Kidney (tissue), 14 donors: Measurements from ENCODE around the gene METRNL. TPM values are rescaled to one million over a fixed set of nuclear protein-coding genes. Genes with fewer than 3 reads are reported as not detected.

Experiments used
- DNase-seq, 5 donors: peaks; one replicate each; pipeline ENCODE4 v3.0.0-alpha.2; 2013 to 2020
- FAIRE-seq: peaks from 2 replicates; lab custom pipeline; 2012; peaks lifted over from hg19 to GRCh38; lab: Jason Lieb, UNC
- H3K27ac ChIP-seq, 2 donors: one replicate each; pipeline ENCODE4 v1.7.0; 2013; ENCODE audit warnings: low read depth in 2 of 2, low read length in 2 of 2, inconsistent platforms in 1 of 2
- H3K27me3 ChIP-seq: one replicate; pipeline ENCODE4 v1.7.1; 2013; ENCODE audit warnings: low read length, inconsistent platforms; ENCODE audit not compliant: control insufficient read depth, insufficient read depth
- H3K36me3 ChIP-seq, 3 donors: one replicate each; pipeline versions ENCODE4 v1.7.0 to v1.7.1; 2013; ENCODE audit warnings: low read length in 3 of 3, control low read depth in 1 of 3, inconsistent platforms in 1 of 3; ENCODE audit not compliant: insufficient read depth in 3 of 3, control insufficient read depth in 2 of 3
- H3K4me1 ChIP-seq, 3 donors: one replicate each; pipeline versions ENCODE4 v1.7.0 to v1.7.1; 2013; ENCODE audit warnings: low read length in 3 of 3, inconsistent platforms in 1 of 3, low read depth in 1 of 3; ENCODE audit not compliant: control insufficient read depth in 2 of 3, insufficient read depth in 2 of 3
- H3K4me3 ChIP-seq, 3 donors: one replicate each; pipeline versions ENCODE4 v1.7.0 to v1.8.1; 2013; ENCODE audit warnings: low read length in 3 of 3, control low read depth in 1 of 3, inconsistent platforms in 1 of 3
- H3K9ac ChIP-seq, 3 donors: one replicate each; pipeline versions ENCODE4 v1.7.0 to v1.7.1; 2013; ENCODE audit warnings: low read length in 3 of 3, control low read depth in 1 of 3, inconsistent platforms in 1 of 3
- H3K9me3 ChIP-seq, 3 donors: one replicate each; pipeline versions ENCODE4 v1.7.0 to v1.7.1; 2013; ENCODE audit warnings: low read length in 3 of 3, control low read depth in 1 of 3, inconsistent platforms in 1 of 3; ENCODE audit not compliant: control insufficient read depth in 2 of 3, insufficient read depth in 1 of 3
- intact Hi-C: fragments of 100-400 bp; cut with DNase I; formaldehyde crosslinking; loops from one replicate; pipeline ENCODE4 v1.11.1; 2022
- polyA plus RNA-seq: library from polyadenylated mRNA; stranded (reverse); fragments of 350-450 nt; fragmentation: Illumina TruSeq; extraction: RNeasy Lipid Tissue Mini Kit (QIAGEN cat#74804); gene quantifications from one replicate; pipeline ENCODE4 v1.2.3, GENCODE V29; 2014; ENCODE audit warnings: low read depth, low replicate concordance; ENCODE audit not compliant: insufficient read depth
- total RNA-seq: library from RNA; stranded (reverse); fragmentation: NEBNext Ultra II Directional; extraction: Animal tissue kit (Norgen Biotek cat#: 25700); gene quantifications from one replicate; pipeline ENCODE4 v1.2.1, GENCODE V29; 2021
- TF ChIP-seq, protein P1 (sequence below): IDR thresholded peaks from 3 replicates; pipeline ENCODE4 v1.5.1; 2012; ENCODE audit warnings: mild to moderate bottlenecking, moderate library complexity, borderline replicate concordance; ENCODE audit not compliant: insufficient read depth; ENCODE audit errors: extremely low read depth
- donor health status: control.
- donor health status: control.
- donor health status: control.
- donor health status: control.
- donor health status: control.
- donor health status: DM: yes; HTN: yes; CAD: no.
- donor health status: Normal renal cell carcinoma (clear cell type).

Gene METRNL
- total and polyA plus RNA-seq, 2 donors from 2014 or later: 61.5 to 107 TPM

- Histone ChIP-seq H3K4me3 (no peak overlapping the region), H3K36me3 (no peaks in the 10 kb centered on the region), H3K4me1 (no peaks in the 10 kb centered on the region), H3K9ac (no peak overlapping the region), H3K27me3 (no peaks in the 10 kb centered on the region), H3K9me3 (no peaks in the 10 kb centered on the region), H3K27ac (no peak overlapping the region)
- intact Hi-C loops: no loop called here
- DNase-seq: peak in 1 of 5 donors; percentile 18
- no peak for FAIRE-seq
- TF ChIP-seq, protein P1, sequence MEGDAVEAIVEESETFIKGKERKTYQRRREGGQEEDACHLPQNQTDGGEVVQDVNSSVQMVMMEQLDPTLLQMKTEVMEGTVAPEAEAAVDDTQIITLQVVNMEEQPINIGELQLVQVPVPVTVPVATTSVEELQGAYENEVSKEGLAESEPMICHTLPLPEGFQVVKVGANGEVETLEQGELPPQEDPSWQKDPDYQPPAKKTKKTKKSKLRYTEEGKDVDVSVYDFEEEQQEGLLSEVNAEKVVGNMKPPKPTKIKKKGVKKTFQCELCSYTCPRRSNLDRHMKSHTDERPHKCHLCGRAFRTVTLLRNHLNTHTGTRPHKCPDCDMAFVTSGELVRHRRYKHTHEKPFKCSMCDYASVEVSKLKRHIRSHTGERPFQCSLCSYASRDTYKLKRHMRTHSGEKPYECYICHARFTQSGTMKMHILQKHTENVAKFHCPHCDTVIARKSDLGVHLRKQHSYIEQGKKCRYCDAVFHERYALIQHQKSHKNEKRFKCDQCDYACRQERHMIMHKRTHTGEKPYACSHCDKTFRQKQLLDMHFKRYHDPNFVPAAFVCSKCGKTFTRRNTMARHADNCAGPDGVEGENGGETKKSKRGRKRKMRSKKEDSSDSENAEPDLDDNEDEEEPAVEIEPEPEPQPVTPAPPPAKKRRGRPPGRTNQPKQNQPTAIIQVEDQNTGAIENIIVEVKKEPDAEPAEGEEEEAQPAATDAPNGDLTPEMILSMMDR: no peak
Measured at GRCh38 chr17:83143817-83144231, 64.4 kb downstream of the METRNL start.

Other genes starting within 250 kb of the METRNL start
- 0.25 TPM for gene ZNF750, start 239.6 kb upstream of the METRNL start, total RNA-seq
- 0.30 TPM for gene ZNF750, start 239.6 kb upstream of the METRNL start, polyA plus RNA-seq